Keratinocyte (primary cell): ENCODE results near the gene BOD1. TPM values are rescaled to one million over a fixed set of nuclear protein-coding genes. Genes with fewer than 3 reads are reported as not detected.

Experiments used
- DNase-seq: peaks from one replicate; pipeline ENCODE4 v3.0.0-alpha.2; 2011; ENCODE audit warnings: low read depth, missing footprints, low spot score
- FAIRE-seq: peaks from 2 replicates; lab custom pipeline; 2011; peaks lifted over from hg19 to GRCh38; lab: Jason Lieb, UNC
- H2AFZ ChIP-seq: 2 replicates; pipeline ENCODE4 v1.6.0; 2012; ENCODE audit warnings: low read length, control low read depth, inconsistent platforms; ENCODE audit not compliant: control insufficient read depth
- H3K27ac ChIP-seq: 2 replicates; pipeline ENCODE4 v1.5.1; 2011; ENCODE audit warnings: low read length; ENCODE audit not compliant: control insufficient read depth, insufficient read depth
- H3K27me3 ChIP-seq: 3 replicates; pipeline ENCODE4 v1.6.0; 2011; ENCODE audit warnings: low read length; ENCODE audit not compliant: control insufficient read depth, insufficient read depth; ENCODE audit errors: extremely low read depth
- H3K36me3 ChIP-seq, 2 experiments: 2 replicates in 1 of 2; 3 replicates in 1 of 2; pipeline ENCODE4 v1.5.1; 2011; ENCODE audit warnings: low read length in 2 of 2, mild to moderate bottlenecking in 1 of 2; ENCODE audit not compliant: control insufficient read depth in 2 of 2, insufficient read depth in 2 of 2; ENCODE audit errors: extremely low read depth in 1 of 2
- H3K4me1 ChIP-seq: 3 replicates; pipeline ENCODE4 v1.5.1; 2011; ENCODE audit warnings: low read length; ENCODE audit not compliant: control insufficient read depth, insufficient read depth; ENCODE audit errors: extremely low read depth
- H3K4me2 ChIP-seq: 3 replicates; pipeline ENCODE4 v1.6.0; 2011; ENCODE audit warnings: low read depth, low read length; ENCODE audit not compliant: control insufficient read depth, insufficient read depth; ENCODE audit errors: extremely low read depth
- H3K4me3 ChIP-seq, 3 experiments: fragments of 200-600 bp in 1 of 3; sonication (generic) in 1 of 3; 2 replicates in 2 of 3; 3 replicates in 1 of 3; pipeline ENCODE4 v1.5.1; 2011 to 2016; ENCODE audit warnings: low read length in 3 of 3, mild to moderate bottlenecking in 3 of 3, control low read depth in 2 of 3, inconsistent platforms in 1 of 3, low read depth in 1 of 3, mixed read lengths in 1 of 3, mixed run types in 1 of 3, moderate library complexity in 1 of 3; ENCODE audit not compliant: control insufficient read depth in 2 of 3, insufficient read depth in 2 of 3; ENCODE audit errors: extremely low read depth in 1 of 3
- H3K79me2 ChIP-seq: 2 replicates; pipeline ENCODE4 v1.6.0; 2012; ENCODE audit warnings: low read length; ENCODE audit not compliant: control insufficient read depth, insufficient read depth
- H3K9ac ChIP-seq: 3 replicates; pipeline ENCODE4 v1.6.0; 2011; ENCODE audit warnings: low read length; ENCODE audit not compliant: control insufficient read depth, insufficient read depth; ENCODE audit errors: extremely low read depth
- H3K9me1 ChIP-seq: 3 replicates; pipeline ENCODE4 v1.6.0; 2011; ENCODE audit warnings: low read length; ENCODE audit not compliant: control insufficient read depth, insufficient read depth; ENCODE audit errors: extremely low read depth
- H3K9me3 ChIP-seq: 2 replicates; pipeline ENCODE4 v1.5.1; 2012; ENCODE audit warnings: low read depth, low read length; ENCODE audit not compliant: control insufficient read depth
- H4K20me1 ChIP-seq: 3 replicates; pipeline ENCODE4 v1.6.0; 2011; ENCODE audit warnings: low read length; ENCODE audit not compliant: control insufficient read depth, insufficient read depth; ENCODE audit errors: extremely low read depth
- EZH2 ChIP-seq: IDR thresholded peaks from one replicate; pipeline ENCODE4 v1.6.1; 2012; ENCODE audit warnings: inconsistent platforms, mild to moderate bottlenecking, low read length, moderate library complexity
- dilution Hi-C: fragments of 300-500 bp; cut with MboI; formaldehyde crosslinking; loops from one replicate; pipeline ENCODE4 v1.7.0; 2020; ENCODE audit warnings: low sequenced_read_pairs; ENCODE audit not compliant: extremely low pct_ligation_motif_present
- polyA plus RNA-seq, 5 experiments: library from polyadenylated mRNA; depleted of rRNA in 3 of 5; stranded (reverse) in 3 of 5; stranded (forward) in 1 of 5; unstranded in 1 of 5; fragments of >200 nt; gene quantifications; 1 replicate in 1 of 5; 2 replicates in 3 of 5; 3 replicates in 1 of 5; pipeline versions ENCODE4 v1.2.1 to v1.2.3, GENCODE V29; 2011 to 2012; ENCODE audit warnings: missing spikeins in 2 of 5, low read depth in 1 of 5, low replicate concordance in 1 of 5
- TF ChIP-seq, protein P1 (sequence below), 3 experiments: IDR thresholded peaks in 1 of 3; conservative IDR thresholded peaks in 1 of 3; optimal IDR thresholded peaks in 1 of 3; 2 replicates in 2 of 3; 3 replicates in 1 of 3; pipeline versions ENCODE3 to v1.5.1; 2011; ENCODE audit warnings: low read length in 3 of 3, mild to moderate bottlenecking in 3 of 3, moderate library complexity in 2 of 3, control low read depth in 1 of 3, inconsistent platforms in 1 of 3; ENCODE audit not compliant: insufficient read depth in 2 of 3; ENCODE audit errors: extremely low read depth in 1 of 3

The BOD1 gene
- polyA plus RNA-seq, 1 donor (not counting 4 experiments of a cell fraction or from before 2014, with no cell fraction given), result 46.8 TPM

DNA sequence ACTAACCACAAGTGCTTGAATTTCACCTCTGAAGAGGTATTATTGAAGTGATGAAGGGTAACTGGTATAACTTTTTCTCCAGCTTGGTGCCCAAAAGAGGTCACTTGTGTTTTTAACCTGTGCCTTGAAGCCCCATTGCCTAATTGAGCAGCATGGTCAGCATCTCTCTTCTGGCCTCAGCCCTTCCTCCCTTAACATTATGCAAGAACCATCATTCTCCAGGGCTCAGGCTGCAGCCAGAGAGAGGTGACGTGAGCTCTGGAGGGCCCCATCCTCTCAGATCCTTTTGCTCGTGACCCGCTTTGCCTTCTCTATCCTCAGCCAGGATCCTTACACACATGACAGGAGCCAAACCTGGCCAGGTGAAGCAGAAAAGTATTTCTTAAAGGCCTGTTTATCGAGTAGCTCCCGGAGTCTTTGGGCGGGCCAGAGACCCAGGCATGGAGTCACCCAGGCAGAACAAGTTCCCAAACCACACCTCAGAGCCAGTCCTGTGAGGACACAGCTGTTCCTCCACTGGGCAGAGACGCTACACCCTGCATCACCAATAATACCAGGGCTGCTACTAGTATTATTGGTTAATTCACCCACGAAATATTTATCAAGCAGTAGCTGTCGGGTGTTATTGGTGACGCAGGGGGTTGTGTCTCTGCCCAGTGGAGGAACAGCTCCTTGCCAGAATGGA is 29.6 kb upstream of the BOD1 start:
- dilution Hi-C loops, result no loop called here
- Histone ChIP-seq H3K9me1 (no peaks in the 10 kb centered on the region), H3K9ac (no peak overlapping the region), H3K79me2 (no peaks in the 10 kb centered on the region), H3K4me3 (no peak overlapping the region), H3K4me2 (no peak overlapping the region), H3K27me3 (peaks cover 4% of the 10 kb centered on the region), H3K36me3 (no peaks in the 10 kb centered on the region), H3K9me3 (no peaks in the 10 kb centered on the region), H4K20me1 (no peaks in the 10 kb centered on the region), H2AFZ (no peak overlapping the region), H3K4me1 (no peaks in the 10 kb centered on the region), H3K27ac (no peak overlapping the region)
- FAIRE-seq, result no peak
- TF ChIP-seq, protein P1, sequence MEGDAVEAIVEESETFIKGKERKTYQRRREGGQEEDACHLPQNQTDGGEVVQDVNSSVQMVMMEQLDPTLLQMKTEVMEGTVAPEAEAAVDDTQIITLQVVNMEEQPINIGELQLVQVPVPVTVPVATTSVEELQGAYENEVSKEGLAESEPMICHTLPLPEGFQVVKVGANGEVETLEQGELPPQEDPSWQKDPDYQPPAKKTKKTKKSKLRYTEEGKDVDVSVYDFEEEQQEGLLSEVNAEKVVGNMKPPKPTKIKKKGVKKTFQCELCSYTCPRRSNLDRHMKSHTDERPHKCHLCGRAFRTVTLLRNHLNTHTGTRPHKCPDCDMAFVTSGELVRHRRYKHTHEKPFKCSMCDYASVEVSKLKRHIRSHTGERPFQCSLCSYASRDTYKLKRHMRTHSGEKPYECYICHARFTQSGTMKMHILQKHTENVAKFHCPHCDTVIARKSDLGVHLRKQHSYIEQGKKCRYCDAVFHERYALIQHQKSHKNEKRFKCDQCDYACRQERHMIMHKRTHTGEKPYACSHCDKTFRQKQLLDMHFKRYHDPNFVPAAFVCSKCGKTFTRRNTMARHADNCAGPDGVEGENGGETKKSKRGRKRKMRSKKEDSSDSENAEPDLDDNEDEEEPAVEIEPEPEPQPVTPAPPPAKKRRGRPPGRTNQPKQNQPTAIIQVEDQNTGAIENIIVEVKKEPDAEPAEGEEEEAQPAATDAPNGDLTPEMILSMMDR (optimal IDR thresholded peaks at IDR 0.05 in 1 of 3, IDR thresholded peaks at IDR 0.05 in 1 of 3, conservative IDR thresholded peaks at IDR 0.05 in 1 of 3; ENCODE audit: extremely low read depth in 1 of 3, insufficient read depth in 2 of 3, low read length in 3 of 3), result no peak
- no peak for TF ChIP-seq EZH2
- DNase-seq, result no peak

GRCh38 chr5:173645437-173645807 is 29.0 kb upstream of the BOD1 start:
- DNase-seq (no peak), FAIRE-seq (no peak)
- Histone ChIP-seq H3K9ac (no peak overlapping the region), H3K27me3 (peaks cover 4% of the 10 kb centered on the region), H3K9me1 (no peaks in the 10 kb centered on the region), H2AFZ (no peak overlapping the region), H3K9me3 (no peaks in the 10 kb centered on the region), H3K4me3 (no peak overlapping the region), H4K20me1 (no peaks in the 10 kb centered on the region), H3K4me2 (no peak overlapping the region), H3K79me2 (no peaks in the 10 kb centered on the region), H3K36me3 (no peaks in the 10 kb centered on the region), H3K27ac (no peak overlapping the region), H3K4me1 (no peaks in the 10 kb centered on the region)
- TF ChIP-seq EZH2, result no peak
- TF ChIP-seq, protein P1 (optimal IDR thresholded peaks at IDR 0.05 in 1 of 3, IDR thresholded peaks at IDR 0.05 in 1 of 3, conservative IDR thresholded peaks at IDR 0.05 in 1 of 3; ENCODE audit: extremely low read depth in 1 of 3, insufficient read depth in 2 of 3, low read length in 3 of 3), result no peak
- dilution Hi-C loops, result no loop called here
